WERI-Rb-1 (cell line): Measurements from ENCODE around the gene NADSYN1.

Experiments
- DNase-seq: peaks from one replicate; pipeline ENCODE4 v3.0.0-alpha.2; 2020
- H3K27ac ChIP-seq: fragments of 250-450 bp; sonication (Bioruptor Pico); 2 replicates; pipeline ENCODE4 v1.5.1; 2020; ENCODE audit warnings: mild to moderate bottlenecking, moderate library complexity
- H3K27me3 ChIP-seq: fragments of 250-450 bp; sonication (Bioruptor Pico); 2 replicates; pipeline ENCODE4 v1.5.1; 2021; ENCODE audit warnings: mild to moderate bottlenecking, low read depth, moderate library complexity; ENCODE audit not compliant: insufficient read depth, severe bottlenecking
- H3K36me3 ChIP-seq: fragments of 250-450 bp; sonication (Bioruptor Pico); 2 replicates; pipeline ENCODE4 v1.5.1; 2020; ENCODE audit warnings: mild to moderate bottlenecking, moderate library complexity
- H3K4me3 ChIP-seq: 2 replicates; pipeline ENCODE4 v1.5.1; 2011; ENCODE audit warnings: low read depth, mild to moderate bottlenecking, control low read depth, low read length
- H3K9me3 ChIP-seq: fragments of 250-450 bp; sonication (Bioruptor Pico); 2 replicates; pipeline ENCODE4 v1.5.1; 2021; ENCODE audit warnings: mild to moderate bottlenecking, moderate library complexity; ENCODE audit not compliant: severe bottlenecking
- TF ChIP-seq, protein P1 (sequence below): IDR thresholded peaks from 2 replicates; pipeline ENCODE4 v1.5.1; 2011; ENCODE audit warnings: low read depth, mild to moderate bottlenecking, control low read depth, inconsistent platforms, low read length

Gene NADSYN1

DNA sequence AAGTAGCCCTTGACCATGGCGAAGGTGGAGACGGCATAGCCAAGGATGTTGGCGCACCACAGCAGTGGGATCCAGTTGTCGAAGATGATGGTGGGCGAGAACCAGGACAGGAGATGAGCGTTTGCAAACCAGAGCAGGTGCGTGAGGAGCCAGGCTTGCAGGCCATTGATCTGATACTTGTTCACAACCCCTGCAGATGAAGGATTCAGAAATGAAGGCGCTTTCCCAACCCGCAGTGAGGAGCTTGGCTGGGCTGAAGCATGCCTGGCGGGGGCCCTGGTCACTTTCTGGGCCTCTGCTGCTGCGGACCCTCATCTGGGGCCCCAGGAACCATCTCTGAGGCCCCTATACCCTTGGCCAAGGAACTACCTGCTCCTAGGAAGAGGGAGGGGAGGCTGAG lies 11.8 kb upstream of the NADSYN1 start:
- H3K27ac ChIP-seq, result no peak overlapping the region
- H3K27me3 ChIP-seq, result no peaks in the 10 kb centered on the region
- no peaks in the 10 kb centered on the region for H3K9me3 ChIP-seq
- TF ChIP-seq, protein P1, sequence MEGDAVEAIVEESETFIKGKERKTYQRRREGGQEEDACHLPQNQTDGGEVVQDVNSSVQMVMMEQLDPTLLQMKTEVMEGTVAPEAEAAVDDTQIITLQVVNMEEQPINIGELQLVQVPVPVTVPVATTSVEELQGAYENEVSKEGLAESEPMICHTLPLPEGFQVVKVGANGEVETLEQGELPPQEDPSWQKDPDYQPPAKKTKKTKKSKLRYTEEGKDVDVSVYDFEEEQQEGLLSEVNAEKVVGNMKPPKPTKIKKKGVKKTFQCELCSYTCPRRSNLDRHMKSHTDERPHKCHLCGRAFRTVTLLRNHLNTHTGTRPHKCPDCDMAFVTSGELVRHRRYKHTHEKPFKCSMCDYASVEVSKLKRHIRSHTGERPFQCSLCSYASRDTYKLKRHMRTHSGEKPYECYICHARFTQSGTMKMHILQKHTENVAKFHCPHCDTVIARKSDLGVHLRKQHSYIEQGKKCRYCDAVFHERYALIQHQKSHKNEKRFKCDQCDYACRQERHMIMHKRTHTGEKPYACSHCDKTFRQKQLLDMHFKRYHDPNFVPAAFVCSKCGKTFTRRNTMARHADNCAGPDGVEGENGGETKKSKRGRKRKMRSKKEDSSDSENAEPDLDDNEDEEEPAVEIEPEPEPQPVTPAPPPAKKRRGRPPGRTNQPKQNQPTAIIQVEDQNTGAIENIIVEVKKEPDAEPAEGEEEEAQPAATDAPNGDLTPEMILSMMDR, result no peak
- DNase-seq, result no peak
- H3K4me3 ChIP-seq, result no peak overlapping the region
- peaks cover 92% of the 10 kb centered on the region for H3K36me3 ChIP-seq

DNA sequence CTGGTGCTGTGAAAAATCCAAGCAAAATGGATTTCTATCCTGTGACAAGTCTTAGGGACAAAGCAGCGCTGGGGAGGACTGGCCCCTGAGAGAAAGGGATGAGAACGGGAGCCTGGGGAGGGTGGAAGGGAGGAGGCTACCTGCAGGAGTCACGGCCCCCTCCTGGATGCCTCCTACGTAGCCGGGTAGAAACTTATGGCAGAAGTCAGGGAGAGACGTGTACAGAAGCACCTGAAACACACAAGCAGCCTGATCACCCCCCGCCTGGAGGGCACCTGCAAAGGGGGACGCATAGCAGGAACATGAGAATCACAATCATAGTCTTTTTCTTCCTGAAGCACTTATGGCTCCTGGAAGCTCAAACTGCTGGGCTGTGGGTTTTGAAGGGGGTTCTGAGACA lies 10.9 kb upstream of the NADSYN1 start:
- Histone ChIP-seq H3K9me3 (no peaks in the 10 kb centered on the region), H3K36me3 (peaks cover 94% of the 10 kb centered on the region)
- TF ChIP-seq, protein P1, result no peak

DNA sequence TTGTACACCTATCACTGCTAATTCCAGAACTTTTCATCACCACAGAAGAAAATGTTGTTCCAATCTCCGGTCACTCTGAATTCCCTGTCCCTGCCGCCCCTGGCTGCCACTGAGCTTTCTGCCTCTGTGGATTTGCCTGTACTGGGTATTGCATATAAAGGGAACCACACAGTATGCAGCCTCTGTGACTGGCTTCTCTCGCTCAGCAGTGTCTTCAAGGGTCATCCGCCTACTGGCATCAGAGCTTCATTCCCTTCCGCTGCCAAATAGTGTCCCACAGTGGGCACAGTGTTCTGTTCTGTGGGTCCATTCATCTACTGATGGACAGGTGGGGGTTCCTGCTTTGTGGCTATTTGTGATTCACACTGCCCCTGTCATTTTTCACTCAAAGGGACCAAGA lies 10.1 kb upstream of the NADSYN1 start:
- Histone ChIP-seq H3K27ac (no peak overlapping the region), H3K4me3 (no peak overlapping the region), H3K27me3 (no peaks in the 10 kb centered on the region), H3K36me3 (peaks cover 91% of the 10 kb centered on the region), H3K9me3 (no peaks in the 10 kb centered on the region)
- no peak for DNase-seq
- TF ChIP-seq, protein P1, result no peak

More for the DNA sequence above, 10.9 kb upstream of the NADSYN1 start:
- Histone ChIP-seq H3K27me3 (no peaks in the 10 kb centered on the region), H3K4me3 (no peak overlapping the region), H3K27ac (no peak overlapping the region)
- no peak for DNase-seq

DNA sequence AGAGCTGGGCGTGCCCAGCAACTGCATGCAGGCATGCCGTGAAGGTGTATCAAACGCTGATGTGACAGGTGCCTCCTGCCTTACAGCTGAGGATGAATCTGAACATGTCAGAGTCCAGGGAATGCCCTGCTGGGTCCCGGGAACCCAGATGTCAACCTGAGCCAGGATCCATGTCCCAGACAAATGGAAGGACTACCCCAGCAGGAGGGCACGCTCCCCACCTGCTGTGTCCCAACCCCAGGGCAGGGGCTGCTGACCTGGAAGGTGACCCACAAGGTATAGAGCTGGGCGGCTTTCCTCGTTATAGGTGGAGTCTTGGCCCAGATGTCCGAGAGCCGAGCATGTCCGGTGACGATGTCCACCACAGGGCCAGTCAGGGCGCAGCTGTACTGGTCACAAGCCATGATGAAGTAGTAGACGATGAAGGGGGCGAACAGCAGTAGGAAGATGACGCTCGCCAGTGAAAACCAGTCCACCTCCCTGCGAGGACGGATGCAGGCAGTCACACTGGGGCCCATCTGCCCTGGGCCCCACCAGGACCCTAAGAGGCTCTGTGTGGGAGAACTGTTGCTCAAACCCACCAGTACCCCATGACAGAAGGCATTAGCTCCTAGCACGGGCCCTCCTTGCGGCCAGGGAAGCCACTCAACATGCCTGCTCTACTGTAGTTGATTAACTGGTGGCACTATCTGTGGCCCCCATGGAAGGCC lies 9.1 kb upstream of the NADSYN1 start:
- Histone ChIP-seq H3K27me3 (no peaks in the 10 kb centered on the region), H3K36me3 (peaks cover 84% of the 10 kb centered on the region)

DNA sequence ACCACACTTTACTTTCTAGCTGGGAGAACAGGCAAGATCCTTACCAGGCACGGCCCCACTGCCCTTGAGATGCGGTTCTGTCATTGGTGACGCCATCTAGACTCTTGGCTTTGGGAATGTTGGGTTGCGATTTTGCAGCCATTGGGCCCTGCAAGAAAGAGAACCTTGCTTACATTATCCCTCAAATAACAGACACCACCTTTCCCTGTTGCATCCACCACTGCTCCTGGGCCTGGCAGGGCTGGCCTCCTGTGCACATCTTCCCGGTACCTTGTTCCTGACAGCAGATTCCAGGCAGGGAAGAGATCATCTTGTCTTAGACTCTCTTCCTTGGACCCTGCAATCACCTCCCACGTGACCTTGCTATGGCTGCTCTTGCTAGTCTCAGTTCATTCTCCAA lies 8.2 kb upstream of the NADSYN1 start:
- TF ChIP-seq, protein P1, result no peak
- no peak for DNase-seq
- no peaks in the 10 kb centered on the region for H3K27me3 ChIP-seq
- no peaks in the 10 kb centered on the region for H3K9me3 ChIP-seq
- no peak overlapping the region for H3K4me3 ChIP-seq
- no peak overlapping the region for H3K27ac ChIP-seq
- H3K36me3 ChIP-seq, result peaks cover 75% of the 10 kb centered on the region

More for the DNA sequence above, 9.1 kb upstream of the NADSYN1 start:
- DNase-seq, result no peak
- Histone ChIP-seq H3K27ac (no peak overlapping the region), H3K4me3 (no peak overlapping the region), H3K9me3 (no peaks in the 10 kb centered on the region)
- TF ChIP-seq, protein P1, result no peak

DNA sequence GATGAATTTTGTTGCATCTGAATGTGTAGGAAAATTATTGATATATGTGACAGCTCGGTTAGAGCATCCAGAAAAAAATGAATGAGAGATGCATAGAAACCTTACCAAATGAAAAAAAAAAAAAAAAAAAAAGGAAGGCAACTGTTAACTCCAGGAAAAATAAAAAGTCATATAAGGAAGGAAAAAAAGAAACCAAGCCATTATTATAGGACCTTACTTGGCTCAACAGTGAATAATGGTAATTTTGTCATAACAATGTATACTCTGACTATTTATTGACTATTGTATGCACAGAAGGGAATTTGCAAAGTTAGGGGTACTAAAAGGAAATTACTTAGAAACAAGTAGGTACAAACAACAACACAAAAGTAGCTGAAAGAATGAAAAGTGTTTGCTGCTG lies 6.9 kb upstream of the NADSYN1 start:
- no peak overlapping the region for H3K27ac ChIP-seq
- H3K4me3 ChIP-seq, result no peak overlapping the region
- H3K27me3 ChIP-seq, result no peaks in the 10 kb centered on the region
- DNase-seq, result no peak
- H3K36me3 ChIP-seq, result peaks cover 66% of the 10 kb centered on the region
- TF ChIP-seq, protein P1, result no peak
- H3K9me3 ChIP-seq, result no peaks in the 10 kb centered on the region
